HL-60 (cell line): ENCODE measurements around the gene SEMA4A.

ENCODE experiments used
- DNase-seq, 2 experiments: peaks; one replicate each; pipeline ENCODE4 v3.0.0-alpha.2; 2010 to 2020; ENCODE audit warnings: low read depth in 1 of 2, low spot score in 1 of 2
- H3K27ac ChIP-seq: fragments of 250-450 bp; sonication (Bioruptor Pico); replicated peaks from 2 replicates; pipeline ENCODE4 v1.5.1; 2020; ENCODE audit warnings: mild to moderate bottlenecking, moderate library complexity
- H3K27me3 ChIP-seq: fragments of 250-450 bp; sonication (Bioruptor Pico); 2 replicates; pipeline ENCODE4 v1.5.1; 2021; ENCODE audit warnings: mild to moderate bottlenecking, moderate library complexity; ENCODE audit not compliant: insufficient read depth, poor library complexity, severe bottlenecking
- H3K4me3 ChIP-seq: replicated peaks from 2 replicates; pipeline ENCODE4 v1.5.1; 2011; ENCODE audit warnings: mild to moderate bottlenecking, control low read depth, low read length; ENCODE audit not compliant: insufficient read depth
- GABPA ChIP-seq: IDR thresholded peaks from 2 replicates; pipeline ENCODE4 v1.6.1; 2012; ENCODE audit warnings: low read depth
- POLR2AphosphoS5 ChIP-seq: IDR thresholded peaks from 2 replicates; pipeline ENCODE4 v1.6.1; 2012; ENCODE audit warnings: low read depth
- SPI1 ChIP-seq: IDR thresholded peaks from 2 replicates; pipeline ENCODE4 v1.6.1; 2012; ENCODE audit warnings: low read depth, mild to moderate bottlenecking, borderline replicate concordance
- TF ChIP-seq, protein P1 (sequence below): IDR thresholded peaks from one replicate; pipeline ENCODE4 v1.5.1; 2011; ENCODE audit warnings: low read length, control low read depth, inconsistent platforms; ENCODE audit not compliant: insufficient read depth
- TF ChIP-seq, protein P2 (sequence below): IDR thresholded peaks from 2 replicates; pipeline ENCODE4 v1.6.1; 2012; ENCODE audit warnings: low read depth; ENCODE audit not compliant: insufficient replicate concordance

SEMA4A gene

DNA sequence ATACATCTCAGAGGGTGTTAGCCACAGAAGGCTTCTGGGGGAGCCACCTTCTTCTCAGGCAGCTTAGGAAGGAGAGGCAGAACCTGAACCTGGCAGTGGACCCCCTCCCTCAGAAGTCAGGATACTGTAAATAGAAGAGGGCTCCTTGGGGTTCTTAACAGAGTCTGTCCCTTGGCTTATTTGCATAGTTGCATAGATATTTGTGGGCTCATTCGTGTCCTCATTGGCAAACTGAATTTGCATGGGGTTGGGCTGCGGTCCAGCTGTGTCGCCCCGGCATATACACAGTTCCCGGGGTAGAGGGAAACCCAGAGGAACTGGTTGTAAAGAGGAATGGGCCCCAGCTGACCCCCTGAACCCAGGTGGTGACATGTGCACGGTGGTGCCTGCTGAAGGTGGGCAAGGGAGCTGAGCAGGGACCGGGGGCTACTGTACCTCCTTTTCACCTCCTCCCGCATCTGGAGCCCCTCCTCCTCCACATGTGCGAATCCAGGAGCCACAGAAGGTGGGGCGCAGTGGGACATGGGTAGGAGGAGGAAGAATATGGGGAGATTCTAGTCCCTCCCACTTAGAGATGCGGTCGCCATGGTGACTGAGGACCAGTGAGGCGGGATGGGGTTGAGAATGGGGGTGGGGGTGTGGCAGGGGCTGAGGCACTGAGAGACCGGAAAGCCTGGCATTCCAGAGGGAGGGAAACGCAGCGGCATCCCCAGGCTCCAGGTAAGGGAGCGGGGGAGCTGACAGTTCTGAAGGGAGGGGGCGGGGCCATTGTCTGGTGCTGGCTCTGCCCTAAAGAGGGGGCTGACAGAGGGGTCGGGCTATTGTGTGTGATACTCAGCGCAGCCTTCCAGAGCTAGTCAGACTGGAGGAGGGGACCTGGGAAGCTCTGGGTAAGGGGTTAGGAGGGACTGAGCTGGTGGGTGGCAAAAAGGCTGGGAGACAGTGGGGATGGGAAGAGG, 3.7 kb upstream of the SEMA4A start:
- H3K27me3 ChIP-seq, result no peaks in the 10 kb centered on the region
- no peak for TF ChIP-seq POLR2AphosphoS5
- TF ChIP-seq, protein P1, sequence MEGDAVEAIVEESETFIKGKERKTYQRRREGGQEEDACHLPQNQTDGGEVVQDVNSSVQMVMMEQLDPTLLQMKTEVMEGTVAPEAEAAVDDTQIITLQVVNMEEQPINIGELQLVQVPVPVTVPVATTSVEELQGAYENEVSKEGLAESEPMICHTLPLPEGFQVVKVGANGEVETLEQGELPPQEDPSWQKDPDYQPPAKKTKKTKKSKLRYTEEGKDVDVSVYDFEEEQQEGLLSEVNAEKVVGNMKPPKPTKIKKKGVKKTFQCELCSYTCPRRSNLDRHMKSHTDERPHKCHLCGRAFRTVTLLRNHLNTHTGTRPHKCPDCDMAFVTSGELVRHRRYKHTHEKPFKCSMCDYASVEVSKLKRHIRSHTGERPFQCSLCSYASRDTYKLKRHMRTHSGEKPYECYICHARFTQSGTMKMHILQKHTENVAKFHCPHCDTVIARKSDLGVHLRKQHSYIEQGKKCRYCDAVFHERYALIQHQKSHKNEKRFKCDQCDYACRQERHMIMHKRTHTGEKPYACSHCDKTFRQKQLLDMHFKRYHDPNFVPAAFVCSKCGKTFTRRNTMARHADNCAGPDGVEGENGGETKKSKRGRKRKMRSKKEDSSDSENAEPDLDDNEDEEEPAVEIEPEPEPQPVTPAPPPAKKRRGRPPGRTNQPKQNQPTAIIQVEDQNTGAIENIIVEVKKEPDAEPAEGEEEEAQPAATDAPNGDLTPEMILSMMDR, result no peak
- no peak for TF ChIP-seq GABPA
- peak overlapping the region; percentile 84 for H3K27ac ChIP-seq
- no peak overlapping the region for H3K4me3 ChIP-seq
- DNase-seq, result no peak

DNA sequence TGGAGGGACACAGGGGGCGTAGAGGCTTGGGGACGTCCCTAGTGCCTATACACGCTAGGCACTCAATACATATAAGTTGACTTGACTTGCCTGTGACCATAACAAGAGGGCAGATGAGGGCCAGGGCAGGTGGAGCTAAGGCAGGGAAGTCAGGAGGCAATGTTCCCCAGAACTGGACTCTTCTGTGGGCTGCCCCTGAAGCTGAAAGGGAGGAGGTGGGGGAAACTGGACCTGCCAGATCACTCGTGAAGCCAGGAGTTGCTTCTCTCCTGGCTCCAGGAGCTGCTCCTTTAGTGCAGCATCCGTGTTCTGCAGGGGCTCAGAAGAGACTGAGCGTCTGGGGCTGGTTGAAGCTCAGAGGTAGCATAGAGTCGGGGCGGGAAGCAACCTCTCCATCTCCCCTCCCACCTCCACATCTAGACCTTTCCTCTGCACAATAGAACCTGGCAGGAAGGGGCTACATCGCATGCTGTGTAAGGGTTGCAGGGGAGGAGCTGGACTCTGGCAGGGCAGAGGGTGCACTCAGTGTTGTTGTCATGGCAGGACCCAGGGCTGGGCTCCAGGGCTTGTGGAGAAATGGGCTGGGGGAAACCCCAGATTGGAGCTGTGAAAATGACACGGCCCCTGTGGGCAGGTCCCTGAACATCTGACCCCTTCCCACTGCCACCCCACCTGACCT, 2.9 kb upstream of the SEMA4A start:
- no peak overlapping the region for H3K27ac ChIP-seq
- H3K4me3 ChIP-seq, result no peak overlapping the region
- no peak for DNase-seq
- TF ChIP-seq GABPA, result no peak
- no peak for TF ChIP-seq SPI1
- TF ChIP-seq POLR2AphosphoS5, result no peak
- TF ChIP-seq, protein P1, result no peak
- TF ChIP-seq, protein P2, sequence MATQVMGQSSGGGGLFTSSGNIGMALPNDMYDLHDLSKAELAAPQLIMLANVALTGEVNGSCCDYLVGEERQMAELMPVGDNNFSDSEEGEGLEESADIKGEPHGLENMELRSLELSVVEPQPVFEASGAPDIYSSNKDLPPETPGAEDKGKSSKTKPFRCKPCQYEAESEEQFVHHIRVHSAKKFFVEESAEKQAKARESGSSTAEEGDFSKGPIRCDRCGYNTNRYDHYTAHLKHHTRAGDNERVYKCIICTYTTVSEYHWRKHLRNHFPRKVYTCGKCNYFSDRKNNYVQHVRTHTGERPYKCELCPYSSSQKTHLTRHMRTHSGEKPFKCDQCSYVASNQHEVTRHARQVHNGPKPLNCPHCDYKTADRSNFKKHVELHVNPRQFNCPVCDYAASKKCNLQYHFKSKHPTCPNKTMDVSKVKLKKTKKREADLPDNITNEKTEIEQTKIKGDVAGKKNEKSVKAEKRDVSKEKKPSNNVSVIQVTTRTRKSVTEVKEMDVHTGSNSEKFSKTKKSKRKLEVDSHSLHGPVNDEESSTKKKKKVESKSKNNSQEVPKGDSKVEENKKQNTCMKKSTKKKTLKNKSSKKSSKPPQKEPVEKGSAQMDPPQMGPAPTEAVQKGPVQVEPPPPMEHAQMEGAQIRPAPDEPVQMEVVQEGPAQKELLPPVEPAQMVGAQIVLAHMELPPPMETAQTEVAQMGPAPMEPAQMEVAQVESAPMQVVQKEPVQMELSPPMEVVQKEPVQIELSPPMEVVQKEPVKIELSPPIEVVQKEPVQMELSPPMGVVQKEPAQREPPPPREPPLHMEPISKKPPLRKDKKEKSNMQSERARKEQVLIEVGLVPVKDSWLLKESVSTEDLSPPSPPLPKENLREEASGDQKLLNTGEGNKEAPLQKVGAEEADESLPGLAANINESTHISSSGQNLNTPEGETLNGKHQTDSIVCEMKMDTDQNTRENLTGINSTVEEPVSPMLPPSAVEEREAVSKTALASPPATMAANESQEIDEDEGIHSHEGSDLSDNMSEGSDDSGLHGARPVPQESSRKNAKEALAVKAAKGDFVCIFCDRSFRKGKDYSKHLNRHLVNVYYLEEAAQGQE, result no peak
- H3K27me3 ChIP-seq, result no peaks in the 10 kb centered on the region

DNA sequence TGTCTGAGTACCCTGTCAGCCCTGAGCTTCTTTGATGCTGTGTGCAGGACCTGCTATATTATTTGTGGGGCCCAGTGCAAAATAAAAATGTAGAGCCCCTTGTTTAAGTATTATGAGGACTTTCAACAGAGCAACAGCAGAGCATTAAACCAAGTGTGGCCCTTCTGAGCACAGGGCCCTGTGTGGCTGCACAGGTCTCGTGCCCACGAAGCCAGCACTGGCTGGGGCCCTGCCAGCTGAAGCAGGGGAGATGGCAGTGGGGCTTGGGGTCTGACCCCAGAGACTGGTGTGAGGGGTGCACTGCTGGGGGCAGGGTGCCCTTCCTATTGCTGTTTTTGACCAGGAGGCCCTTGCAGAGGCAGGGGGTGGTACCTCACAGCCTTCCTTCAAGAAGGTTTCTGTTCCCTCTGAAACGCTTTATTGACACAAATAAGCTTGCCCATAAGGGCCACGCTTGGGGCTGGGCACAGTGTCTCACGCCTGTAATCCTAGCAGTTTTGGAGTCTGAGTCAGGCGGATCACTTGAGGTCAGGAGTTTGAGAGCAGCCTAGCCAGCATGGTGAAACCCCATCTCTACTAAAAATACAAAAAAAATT, 2.2 kb upstream of the SEMA4A start:
- no peaks in the 10 kb centered on the region for H3K27me3 ChIP-seq
- H3K4me3 ChIP-seq, result no peak overlapping the region
- H3K27ac ChIP-seq, result no peak overlapping the region
- no peak for DNase-seq
- TF ChIP-seq POLR2AphosphoS5, result no peak
- TF ChIP-seq GABPA, result no peak
- no peak for TF ChIP-seq SPI1
- TF ChIP-seq, protein P2, result no peak
- TF ChIP-seq, protein P1, result no peak
